Medulla oblongata (tissue), 1 donor: Measurements from ENCODE around the gene INVS.
"Not testable (repeated sequence)": the region's sequence is repeated elsewhere in the genome, so short reads cannot be mapped to it uniquely, and the experiment has no call there.

Experiments
- DNase-seq: peaks from one replicate; pipeline ENCODE4 v3.0.0-alpha.2; 2015; ENCODE audit errors: extremely low spot score

The INVS gene

DNA sequence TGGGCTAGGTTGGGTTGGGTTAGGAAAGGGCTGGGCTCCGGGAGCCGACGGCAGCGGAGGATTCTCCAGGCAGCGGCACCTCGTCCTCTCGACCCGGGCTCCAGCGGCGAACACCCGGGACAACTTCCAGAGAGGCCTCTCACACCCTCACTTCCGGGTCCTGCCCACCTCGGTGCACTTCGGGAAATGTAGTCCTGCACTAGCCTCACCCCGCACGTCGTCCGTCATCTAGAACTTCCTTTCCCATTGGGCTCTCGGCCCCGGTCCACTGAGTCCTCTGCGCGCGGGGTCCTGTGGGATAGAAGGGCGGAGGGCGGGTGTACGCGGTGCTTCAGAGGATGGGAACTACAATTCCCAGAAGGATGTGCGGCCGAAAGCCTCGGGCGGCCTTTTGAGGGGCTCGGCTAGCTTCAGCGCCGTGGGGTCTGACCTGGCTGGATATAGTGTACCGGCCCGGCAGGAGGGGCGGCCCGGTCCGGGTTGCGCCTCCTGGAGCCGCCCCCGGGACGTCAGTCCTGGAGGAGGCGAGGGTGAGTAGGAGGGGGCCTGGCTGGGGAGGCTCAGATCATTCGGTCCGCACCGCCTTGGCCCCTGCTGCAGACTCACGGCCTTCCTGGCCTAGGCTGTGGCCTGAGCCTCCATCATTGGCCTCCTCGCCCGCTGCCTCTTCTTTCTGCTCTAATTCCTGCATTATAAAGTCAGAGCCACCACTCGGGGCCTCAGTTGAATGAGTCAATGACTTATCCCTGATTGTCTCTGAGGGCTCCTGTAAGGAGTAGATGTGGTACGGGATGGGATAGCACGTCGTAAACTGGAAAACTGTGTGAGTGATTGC, at the start of gene INVS, which contains the start of gene ERP44:
Gene INVS, plus strand, starts transcription at position 357 of the 835 bp plus-strand sequence. CDS start 5,279 bp downstream, outside the sequence.
Gene ERP44, minus strand, starts transcription at position 114 of the 835 bp plus-strand sequence. CDS start 160 bp downstream, outside the sequence.
- peak; percentile 100 for DNase-seq

- DNase-seq = no peak
Measured at GRCh38 chr9:100049551-100049950, 49.5 kb upstream of the INVS start.

DNA sequence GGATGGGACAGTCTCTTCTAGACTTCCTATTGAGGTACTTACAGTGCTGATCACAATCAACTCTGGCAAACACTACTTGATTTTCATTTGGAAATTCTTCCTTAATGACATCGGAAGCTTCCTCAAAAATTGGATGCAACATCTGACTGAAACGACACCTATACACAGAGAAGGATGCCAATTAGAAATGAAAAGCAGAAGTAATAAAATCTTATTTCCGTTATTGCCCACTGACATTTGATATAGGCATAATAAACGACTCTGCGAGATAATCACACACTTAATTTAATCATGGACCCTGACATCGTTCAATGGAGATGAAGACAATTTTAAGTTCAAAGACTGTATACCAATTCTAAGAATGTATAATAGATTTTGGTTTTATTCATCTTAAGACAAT, 46.7 kb upstream of the INVS start:
- DNase-seq = no peak

DNA sequence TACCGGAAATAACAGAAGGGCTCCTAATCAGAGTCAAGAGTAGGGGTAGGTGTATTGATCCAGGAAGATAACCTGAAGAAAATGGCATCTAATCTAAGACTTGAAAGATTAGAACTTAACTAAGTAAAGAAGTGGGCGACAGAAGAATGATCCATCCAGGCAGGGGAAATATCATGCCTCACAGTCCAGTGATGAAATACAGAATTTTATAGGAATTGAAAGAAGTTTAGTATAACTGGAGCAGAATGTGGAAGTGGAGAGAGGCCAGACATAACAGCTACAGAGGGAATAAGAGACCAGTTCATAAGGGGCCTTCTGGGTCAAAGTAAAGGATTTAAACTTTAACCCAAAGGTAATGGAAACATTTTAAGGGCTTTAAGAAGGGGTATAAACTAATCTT, 42.5 kb upstream of the INVS start:
- no peak for DNase-seq

DNA sequence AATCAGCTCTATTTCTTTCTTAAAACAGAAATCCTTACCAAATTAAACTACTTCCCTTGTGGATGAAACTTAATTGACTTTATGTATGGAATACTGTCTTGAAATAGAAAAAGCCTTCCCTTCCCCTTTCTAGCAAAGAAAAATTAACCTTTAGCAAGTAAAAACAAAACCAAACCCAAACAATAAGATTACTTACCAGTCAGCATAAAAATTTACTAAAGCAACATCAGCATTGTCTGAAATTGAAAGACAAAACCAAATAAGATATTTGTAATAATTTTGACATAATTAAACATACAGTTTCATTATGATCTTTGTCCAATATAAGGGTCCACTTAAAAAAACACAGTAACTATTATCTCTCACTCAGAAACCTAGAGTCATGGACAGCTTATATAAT, 41.4 kb upstream of the INVS start:
- no peak for DNase-seq

GRCh38 chr9:100058699-100059579, 40.1 kb upstream of the INVS start:
- DNase-seq = no peak

GRCh38 chr9:100062683-100063082, 36.4 kb upstream of the INVS start:
- not testable (repeated sequence) for DNase-seq

GRCh38 chr9:100063185-100063584, 35.9 kb upstream of the INVS start:
- no peak for DNase-seq

DNA sequence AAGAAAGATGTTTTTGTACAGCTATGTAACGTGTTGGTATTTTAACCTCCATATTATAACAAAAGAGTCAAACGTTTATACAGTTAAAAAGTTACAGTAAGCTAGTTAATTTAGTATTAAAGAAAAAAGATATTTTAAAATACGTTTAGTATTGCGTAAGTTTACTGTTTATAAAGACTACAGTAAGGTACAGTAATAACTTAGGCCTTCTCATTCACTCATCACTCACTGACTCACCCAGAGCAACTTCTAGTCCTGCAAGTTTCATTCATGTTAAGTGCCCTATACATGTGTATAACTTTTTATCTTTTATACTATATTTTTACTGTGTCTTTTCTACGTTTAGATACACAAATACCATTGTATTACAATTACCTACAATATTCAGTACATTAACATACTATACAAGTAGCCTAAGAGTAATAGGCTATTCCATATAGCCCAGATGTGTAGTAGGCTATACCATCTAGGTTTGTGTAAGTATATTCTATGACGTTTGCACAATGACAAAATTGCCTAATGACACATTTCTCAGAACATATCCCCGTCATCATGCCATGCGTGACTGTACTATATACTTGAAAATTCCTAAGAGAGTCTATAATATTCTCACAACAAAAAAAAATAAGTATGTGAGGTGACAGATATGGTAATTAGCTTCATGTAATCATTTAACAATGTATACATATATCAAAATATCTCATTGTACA, 34.0 kb upstream of the INVS start:
- no peak for DNase-seq

DNA sequence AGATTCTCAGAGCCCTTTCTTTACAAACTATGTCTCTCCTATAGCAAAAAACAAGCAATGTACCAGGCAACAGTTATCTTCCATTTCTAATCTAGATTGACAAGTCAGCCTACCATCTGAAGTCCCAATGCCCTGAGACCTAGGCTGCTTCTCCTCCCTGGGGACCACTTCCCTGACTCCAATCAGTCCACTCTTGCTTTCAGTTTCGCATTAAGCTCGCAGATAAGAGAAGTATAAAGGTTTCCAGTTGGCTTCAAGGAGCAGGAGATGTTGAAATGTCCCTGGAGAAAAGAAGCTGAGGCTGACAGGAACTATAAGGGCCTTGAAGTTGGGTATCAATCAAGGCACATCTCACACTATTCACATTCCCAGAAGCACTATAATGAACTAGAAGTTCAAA, 32.5 kb upstream of the INVS start:
- DNase-seq = peak; percentile 21

DNA sequence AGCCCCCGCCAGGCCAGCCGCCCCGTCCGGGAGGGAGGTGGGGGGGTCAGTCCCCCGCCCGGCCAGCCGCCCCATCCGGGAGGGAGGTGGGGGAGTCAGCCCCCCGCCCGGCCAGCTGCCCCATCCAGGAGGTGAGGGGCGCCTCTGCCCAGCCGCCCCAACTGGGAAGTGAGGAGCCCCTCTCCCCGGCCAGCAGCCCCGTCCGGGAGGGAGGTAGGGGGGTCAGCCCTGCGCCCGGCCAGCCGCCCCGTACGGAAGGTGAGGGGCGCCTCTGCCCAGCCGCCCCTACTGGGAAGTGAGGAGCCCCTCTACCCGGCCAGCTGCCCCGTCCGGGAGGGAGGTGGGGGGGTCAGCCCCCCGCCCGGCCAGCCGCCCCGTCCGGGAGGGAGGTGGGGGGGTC, 31.1 kb upstream of the INVS start:
- not testable (repeated sequence) for DNase-seq

GRCh38 chr9:100069068-100069467, 30.0 kb upstream of the INVS start:
- not testable (repeated sequence) for DNase-seq

- no peak for DNase-seq
Measured at GRCh38 chr9:100070104-100071041, 28.7 kb upstream of the INVS start.

- no peak for DNase-seq
Measured at GRCh38 chr9:100071271-100071670, 27.8 kb upstream of the INVS start.

DNA sequence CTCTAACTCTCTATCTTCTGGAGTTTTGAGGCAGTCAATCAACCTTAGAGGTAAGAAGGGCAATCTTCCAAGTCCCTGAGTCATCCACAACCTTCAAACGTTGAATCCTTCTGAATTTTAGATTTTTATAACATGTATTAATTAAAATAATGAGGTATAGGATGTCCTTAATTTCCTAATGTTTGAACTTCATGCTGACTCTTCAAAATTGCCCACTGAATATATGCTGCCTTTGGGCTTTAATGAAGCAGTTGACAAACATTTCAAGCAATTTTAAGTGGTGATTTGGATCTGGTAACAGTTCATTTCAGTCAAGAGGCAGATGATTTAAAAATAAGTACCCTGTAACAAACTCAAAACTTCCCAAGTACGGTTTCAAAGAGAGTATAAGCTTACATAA, 26.2 kb upstream of the INVS start:
- no peak for DNase-seq

GRCh38 chr9:100074093-100074492, 24.9 kb upstream of the INVS start:
- no peak for DNase-seq

GRCh38 chr9:100074989-100075388, 24.1 kb upstream of the INVS start:
- no peak for DNase-seq

DNA sequence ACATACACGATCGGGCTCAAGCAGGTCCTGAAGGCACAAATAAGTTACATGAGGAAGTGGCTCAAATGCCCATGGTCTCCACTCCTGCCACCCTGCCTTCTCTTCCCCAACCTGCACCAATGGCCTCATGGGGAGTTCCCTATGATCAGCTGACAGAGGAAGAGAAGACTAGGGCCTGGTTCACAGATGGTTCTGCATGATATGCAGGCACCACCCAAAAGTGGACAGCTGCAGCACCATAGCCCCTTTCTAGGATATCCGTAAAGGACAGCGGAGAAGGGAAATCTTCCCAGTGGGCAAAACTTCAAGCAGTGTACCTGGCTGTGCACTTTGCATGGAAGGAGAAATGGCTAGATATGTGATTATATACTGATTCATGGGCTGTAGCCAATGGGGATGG, 22.8 kb upstream of the INVS start:
- not testable (repeated sequence) for DNase-seq

GRCh38 chr9:100082782-100083181, 16.3 kb upstream of the INVS start:
- no peak for DNase-seq

- no peak for DNase-seq
Measured at GRCh38 chr9:100083448-100084127, 15.5 kb upstream of the INVS start.
